ENCODE data around the gene ADAM12. TPM values are rescaled to one million over a fixed set of nuclear protein-coding genes. Genes with fewer than 3 reads are reported as not detected.

Gene ADAM12
- total RNA-seq, 1 donor from 2014 or later = 14.4 TPM

- DNase-seq (ENCODE audit: low read depth) = peak; percentile 82
Observed at GRCh38 chr10:126126866-126127265, 261.4 kb downstream of the ADAM12 start.

DNA sequence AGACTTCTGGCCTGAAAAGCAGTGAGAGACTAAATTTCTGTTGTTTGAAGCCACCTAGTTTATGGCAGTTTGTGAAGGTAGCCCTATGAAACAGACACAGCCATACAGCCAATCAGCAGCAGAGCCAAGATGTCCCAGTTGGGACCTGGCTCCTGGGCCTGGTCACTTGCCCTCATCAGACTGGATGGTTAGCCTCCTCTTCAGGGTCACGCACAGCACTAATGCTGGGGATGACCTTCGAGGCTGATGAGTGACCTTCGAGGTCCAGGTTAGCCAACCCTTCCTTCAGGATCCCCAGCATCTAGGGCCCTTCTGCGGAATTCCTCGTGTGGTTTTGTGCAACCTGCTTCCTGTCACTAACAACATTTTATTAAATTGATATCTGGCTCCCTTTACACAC, 262.3 kb downstream of the ADAM12 start:
- DNase-seq (ENCODE audit: low read depth) = no peak

GRCh38 chr10:126124668-126125349, 263.5 kb downstream of the ADAM12 start:
- DNase-seq (ENCODE audit: low read depth) = no peak

DNA sequence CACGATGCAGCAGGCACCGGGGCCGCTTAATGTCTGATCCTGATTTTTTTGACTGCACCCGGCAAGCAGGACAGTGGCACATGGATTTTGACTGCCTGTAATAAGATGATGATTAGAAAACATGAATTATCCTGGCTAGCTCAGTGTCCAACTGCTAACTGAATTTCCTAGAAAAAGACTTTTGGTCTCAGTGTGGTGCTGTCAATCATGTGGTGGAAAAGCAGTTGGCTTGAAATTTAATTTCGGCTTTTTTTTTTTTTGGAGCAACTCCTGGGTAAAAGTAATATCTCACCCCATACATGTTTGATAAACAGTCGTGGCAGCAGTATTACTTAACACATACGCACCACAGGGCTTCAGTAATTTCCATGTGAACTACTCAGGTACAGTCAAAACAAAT, 264.2 kb downstream of the ADAM12 start:
- peak; percentile 64 for DNase-seq (ENCODE audit: low read depth)

- DNase-seq (ENCODE audit: low read depth) = no peak
Observed at GRCh38 chr10:126123466-126123865, 264.8 kb downstream of the ADAM12 start.

DNA sequence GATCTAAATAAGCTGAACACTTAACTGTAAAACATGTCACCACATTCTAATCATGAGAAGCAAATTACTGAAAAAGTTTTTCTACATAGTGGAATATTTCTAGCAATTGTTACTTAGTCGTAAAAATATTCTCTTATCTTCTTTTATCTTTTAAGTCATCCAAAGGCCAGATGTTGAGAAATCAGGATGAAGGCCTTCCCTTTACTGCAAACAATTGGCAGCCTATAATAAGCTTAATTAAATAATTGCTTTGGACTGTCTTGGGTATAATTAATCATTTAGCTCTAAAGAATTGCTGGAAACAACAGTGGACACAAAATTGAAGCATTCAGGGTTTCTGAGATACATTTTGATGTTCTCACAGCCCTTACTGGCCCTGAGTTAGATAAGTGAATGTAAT, 265.4 kb downstream of the ADAM12 start:
- DNase-seq (ENCODE audit: low read depth) = no peak

- DNase-seq (ENCODE audit: low read depth) = no peak
Observed at GRCh38 chr10:126119599-126119998, 268.7 kb downstream of the ADAM12 start.

GRCh38 chr10:126118476-126118875, 269.8 kb downstream of the ADAM12 start:
- no peak for DNase-seq (ENCODE audit: low read depth)

- no peak for DNase-seq (ENCODE audit: low read depth)
Observed at GRCh38 chr10:126117196-126117595, 271.1 kb downstream of the ADAM12 start.

DNA sequence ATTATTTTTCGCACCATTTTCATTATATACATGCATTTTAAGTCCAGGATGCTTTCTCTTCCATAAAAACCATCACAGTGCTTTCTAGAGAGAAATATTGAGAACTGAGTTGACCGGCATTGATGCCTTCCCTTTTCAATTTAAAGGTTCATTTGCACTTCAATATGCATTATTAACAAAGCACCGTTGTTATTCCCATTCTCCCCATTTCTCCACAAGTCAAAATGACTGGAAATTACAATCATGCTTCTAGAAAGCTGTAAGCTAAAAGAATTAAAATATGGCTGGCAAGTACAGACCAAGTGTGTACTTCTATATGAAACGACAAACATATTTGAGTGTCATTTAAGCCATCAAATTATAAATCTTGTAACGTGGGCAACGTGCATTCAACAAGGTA, 272.4 kb downstream of the ADAM12 start:
- no peak for DNase-seq (ENCODE audit: low read depth)

- DNase-seq (ENCODE audit: low read depth) = no peak
Observed at GRCh38 chr10:126114884-126115555, 273.3 kb downstream of the ADAM12 start.

GRCh38 chr10:126111516-126111915, 276.8 kb downstream of the ADAM12 start:
- no peak for DNase-seq (ENCODE audit: low read depth)

DNA sequence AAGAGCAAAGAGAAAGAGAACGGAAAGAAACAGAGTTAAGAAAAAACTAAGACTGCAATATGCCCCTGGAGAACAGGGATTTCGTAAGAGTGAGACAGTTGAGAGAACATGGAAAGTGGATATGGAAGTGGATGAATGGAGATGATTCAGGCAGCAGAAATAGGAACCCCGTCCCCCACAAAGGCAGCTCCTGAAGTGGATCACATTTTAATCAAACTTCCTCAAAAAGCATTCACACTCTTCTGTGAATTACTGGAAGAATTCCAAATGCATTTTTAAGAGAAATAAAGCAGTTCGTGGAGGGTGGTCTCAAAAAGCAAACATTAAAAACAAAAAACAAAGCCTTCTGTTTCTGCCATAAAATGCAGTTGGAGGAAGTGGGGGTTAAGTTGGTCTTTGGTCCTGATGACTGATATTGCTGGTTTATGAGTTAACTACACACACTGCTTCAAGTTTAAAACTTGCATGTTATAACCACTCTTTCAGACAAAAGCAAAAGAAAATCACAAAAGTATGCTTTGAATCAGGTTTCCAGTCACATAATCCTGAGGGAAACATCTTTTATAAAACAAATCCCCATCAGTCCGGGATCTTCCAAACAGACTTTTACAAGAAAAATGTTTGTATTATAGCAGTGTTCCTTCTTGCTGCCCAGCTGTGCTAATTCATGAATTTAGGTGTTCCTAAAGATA, 277.6 kb downstream of the ADAM12 start:
- DNase-seq (ENCODE audit: low read depth) = no peak

DNA sequence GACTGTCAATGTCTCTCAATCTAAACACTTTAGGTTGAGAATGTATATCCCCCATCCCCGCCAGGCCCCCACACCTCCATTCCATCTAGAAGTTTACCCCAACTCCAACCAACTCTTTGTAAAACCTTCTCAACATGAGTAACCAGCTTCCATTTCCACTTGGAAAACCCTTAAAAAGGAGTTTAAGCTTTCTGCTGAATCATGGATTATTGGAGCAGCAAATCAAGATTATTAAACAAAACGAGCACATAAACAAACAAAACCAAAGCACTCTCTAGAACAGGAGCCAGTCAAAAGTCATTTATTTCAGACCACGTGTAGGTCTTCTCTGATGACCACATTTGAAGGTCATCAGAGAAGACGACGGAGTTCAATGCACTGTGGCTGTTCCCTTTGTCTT, 278.4 kb downstream of the ADAM12 start:
- DNase-seq (ENCODE audit: low read depth) = no peak

GRCh38 chr10:126108693-126109092, 279.6 kb downstream of the ADAM12 start:
- no peak for DNase-seq (ENCODE audit: low read depth)

GRCh38 chr10:126104767-126105166, 283.5 kb downstream of the ADAM12 start:
- no peak for DNase-seq (ENCODE audit: low read depth)

- DNase-seq (ENCODE audit: low read depth) = no peak
Observed at GRCh38 chr10:126102636-126103035, 285.6 kb downstream of the ADAM12 start.

DNA sequence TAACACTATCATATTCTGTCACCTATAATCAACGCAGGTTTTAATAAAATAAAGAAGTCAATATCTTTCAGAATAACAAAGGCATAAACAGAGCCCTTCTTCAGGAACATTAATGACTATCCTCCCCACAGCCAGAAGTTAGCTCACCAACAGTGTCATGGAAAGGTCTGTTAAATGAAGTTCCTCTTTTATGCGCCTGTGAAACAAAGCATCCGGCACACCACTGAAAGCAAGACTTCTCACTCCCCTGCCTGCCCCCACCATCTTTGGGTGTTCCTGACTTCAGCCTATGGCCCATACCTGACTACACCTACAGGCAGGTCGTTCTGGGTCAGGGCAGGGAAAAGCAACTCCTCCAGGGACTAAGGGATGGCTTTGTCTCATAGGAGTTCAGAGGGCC, 286.5 kb downstream of the ADAM12 start:
- no peak for DNase-seq (ENCODE audit: low read depth)

DNA sequence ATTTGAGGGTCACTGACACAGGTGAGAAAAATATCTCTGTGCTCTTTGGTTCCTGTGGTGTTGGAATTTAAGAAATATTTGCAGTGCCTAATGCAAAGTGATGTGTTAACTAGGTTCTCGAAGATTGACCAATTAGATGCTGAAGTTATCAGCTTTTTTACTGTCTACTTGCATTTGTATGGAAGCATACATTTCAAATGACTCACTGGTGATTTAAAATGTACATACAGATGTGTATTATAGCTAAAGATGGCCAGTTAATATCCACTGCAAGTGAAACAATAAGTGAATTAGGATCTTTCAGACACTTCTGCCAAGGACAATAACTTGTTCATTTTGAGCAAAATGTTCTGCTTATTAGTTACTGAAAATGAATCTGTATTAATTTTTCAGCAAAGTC, 287.0 kb downstream of the ADAM12 start:
- DNase-seq (ENCODE audit: low read depth) = no peak

DNA sequence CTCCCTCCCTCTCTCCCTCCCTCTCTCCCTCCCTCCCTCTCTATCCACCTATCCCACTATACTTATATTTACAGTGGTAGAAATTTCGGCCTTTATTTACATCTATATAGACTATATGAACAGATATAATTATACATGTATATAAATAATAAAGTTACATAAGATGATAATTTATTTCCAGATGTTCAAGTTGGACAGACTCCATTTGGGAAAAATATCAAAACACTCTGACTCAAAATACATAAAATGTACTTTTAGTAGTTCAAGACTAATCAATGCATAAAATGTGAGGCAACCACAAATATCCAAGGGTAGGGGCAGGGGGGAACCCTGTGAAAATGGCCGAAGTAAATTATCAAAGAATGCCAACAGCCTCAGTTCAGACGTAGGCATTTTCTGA, 288.9 kb downstream of the ADAM12 start:
- no peak for DNase-seq (ENCODE audit: low read depth)

DNA sequence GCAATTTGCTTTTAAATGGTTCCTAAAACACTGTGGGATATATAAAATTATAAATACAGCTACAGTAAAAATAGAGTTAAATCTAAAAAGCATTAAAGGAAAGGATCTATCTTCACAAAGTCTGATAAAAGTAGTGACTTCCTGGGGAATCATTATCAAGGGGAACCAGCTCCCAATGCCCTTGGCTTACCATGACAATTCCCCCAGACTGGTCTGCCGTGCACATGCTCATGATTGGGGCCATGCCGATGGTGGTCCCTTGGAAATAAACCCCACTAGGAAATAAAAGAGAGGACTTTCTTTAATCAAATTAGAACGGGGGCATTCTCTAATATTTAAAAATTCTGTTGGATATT, 290.1 kb downstream of the ADAM12 start:
- DNase-seq (ENCODE audit: low read depth) = no peak

DNA sequence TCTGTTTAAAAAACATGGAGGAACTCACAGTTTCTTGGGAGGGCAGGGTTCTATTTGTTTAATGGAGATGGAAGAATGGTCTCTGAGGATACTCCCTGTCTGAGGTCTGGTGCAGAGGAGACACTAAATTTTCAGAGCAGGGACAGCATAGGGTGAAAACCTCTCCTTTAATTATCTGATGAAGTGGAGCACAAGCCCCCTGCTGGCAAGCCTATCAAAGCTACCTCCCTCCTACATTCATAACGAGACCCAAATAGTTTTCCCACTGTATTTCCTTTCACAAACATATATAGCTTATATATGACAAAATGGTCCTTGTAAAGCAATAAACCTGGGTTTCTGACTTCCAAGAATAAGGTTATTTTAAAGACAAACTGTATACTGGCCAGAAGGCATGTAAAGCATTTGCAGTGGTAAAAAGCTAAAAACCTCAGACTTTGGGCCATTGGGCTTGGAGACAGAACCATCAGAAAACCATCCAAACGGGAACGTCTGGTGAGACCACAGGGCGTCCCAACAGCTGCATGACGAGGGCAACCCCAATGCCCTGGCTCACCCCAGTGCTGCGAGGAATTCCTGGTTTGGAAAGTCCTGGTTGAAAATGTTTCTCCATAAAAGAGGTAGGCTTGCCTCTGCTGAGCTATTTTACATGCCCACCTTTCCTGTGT, 290.6 kb downstream of the ADAM12 start:
- DNase-seq (ENCODE audit: low read depth) = peak; percentile 10
